ENCODE data around the gene HACD2. TPM values are rescaled to one million over a fixed set of nuclear protein-coding genes. Genes with fewer than 3 reads are reported as not detected.

Gene HACD2
- total RNA-seq, 1 experiment from 2014 or later, result 43.0 TPM

DNA sequence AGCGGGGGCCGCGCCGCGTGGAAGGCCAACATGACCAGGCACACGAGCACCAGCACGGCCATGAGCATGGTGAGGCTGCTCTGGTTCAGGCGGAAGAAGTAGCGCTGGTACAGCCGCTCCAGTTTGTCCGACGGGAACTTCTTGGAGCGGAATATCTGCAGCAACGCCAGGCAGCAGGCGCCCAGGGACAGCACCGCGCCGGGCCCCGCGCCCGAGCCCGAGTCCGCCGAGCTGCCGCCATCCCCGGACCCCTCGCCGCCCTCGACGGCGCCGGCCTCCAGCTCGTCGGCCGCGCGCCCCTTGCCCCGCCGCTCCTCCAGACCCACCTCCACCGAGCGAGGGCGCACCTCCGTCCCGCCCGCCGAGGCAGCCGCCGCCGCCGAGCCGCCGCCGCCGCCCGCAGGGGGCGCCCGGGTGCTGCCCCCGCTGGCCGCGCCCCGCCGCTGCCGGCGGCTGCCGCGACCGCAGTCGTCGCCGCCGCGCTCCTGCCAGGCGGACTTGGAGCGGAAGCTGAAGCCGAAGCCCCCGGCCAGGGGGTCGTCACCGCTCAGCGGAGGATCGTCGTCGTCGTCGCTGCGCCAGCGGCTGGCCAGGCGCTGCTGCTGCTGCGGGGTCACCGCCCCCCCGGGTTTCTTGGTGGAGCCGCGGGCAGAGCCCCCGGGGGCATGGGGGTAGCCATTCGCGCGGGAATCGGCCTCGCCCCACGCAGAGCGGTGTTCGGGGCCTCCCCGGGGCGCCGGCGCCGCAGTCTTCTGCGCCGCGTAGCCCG lies 136.9 kb downstream of the HACD2 start:
- ATAC-seq, result peak; percentile 92
- no peak for DNase-seq (ENCODE audit: low read depth, low spot score)
- Histone ChIP-seq H3K9me2 (ENCODE audit: insufficient read depth) (no peaks in the 10 kb centered on the region), H2AFZ (ENCODE audit: low read depth, low read length, poor library complexity, severe bottlenecking) (no peak overlapping the region), H3K4me1 (ENCODE audit: control insufficient read depth in 1 of 2, insufficient read depth in 2 of 2, low read length in 2 of 2) (peaks cover 0 to 6% of the 10 kb centered on the region in 2 experiments; a peak in 2 of 4 replicates), H3K4me2 (ENCODE audit: low read length) (peak overlapping the region; percentile 84), H3K27ac (ENCODE audit: low read depth, low read length) (peak overlapping the region; percentile 13; the same call in 1 of the 2 replicates), H4K20me1 (ENCODE audit: insufficient read depth) (no peaks in the 10 kb centered on the region), H3K9ac (ENCODE audit: low read length) (no peak overlapping the region; the same call in 1 of the 2 replicates), H3K36me3 (ENCODE audit: control insufficient read depth in 1 of 2, insufficient read depth in 2 of 2, low read length in 2 of 2) (no peaks in the 10 kb centered on the region), H3K4me3 (replicated peaks in 1 of 2; ENCODE audit: low read depth in 1 of 2, low read length in 2 of 2) (peak overlapping the region; percentile 27 to 52; a peak in 3 of 4 replicates), H3K79me2 (ENCODE audit: insufficient read depth, low read length) (no peaks in the 10 kb centered on the region), H3K9me3 (ENCODE audit: control insufficient read depth in 1 of 2, insufficient read depth in 1 of 2, low read depth in 1 of 2, low read length in 2 of 2) (no peaks in the 10 kb centered on the region), H3K27me3 (ENCODE audit: insufficient read depth, low read length) (peaks cover 6% of the 10 kb centered on the region)
- RAD21 ChIA-PET (ENCODE audit: low non-redundant PET in 1 of 2, low total read pairs in 2 of 2, uncharacterized antibody in 2 of 2, unreplicated experiment in 2 of 2), result no interaction called here
- BruUV-seq (replicated peaks), result no TSS peak
- intact Hi-C loops (cut with micrococcal nuclease), result no loop called here
- POLR2A ChIA-PET, result no interaction called here
- CTCF ChIA-PET, result interaction anchor here (0.6 to 1.7 kb wide), 3 partner anchors 12 to 113 kb away, joined by 3 to 5 read pairs (median 3); no protein-coding TSS in a partner anchor
- TF ChIP-seq POLR2A (IDR thresholded peaks at IDR 0.05; ENCODE audit: borderline replicate concordance, extremely low read depth, insufficient read depth, insufficient read length) (no peak), EZH2phosphoT487 (IDR thresholded peaks at IDR 0.05; ENCODE audit: borderline replicate concordance) (no peak), POLR2AphosphoS5 (IDR thresholded peaks at IDR 0.05; ENCODE audit: low read depth, low read length) (peak; percentile 42), SP1 (IDR thresholded peaks at IDR 0.05; ENCODE audit: low read depth) (no peak)
- TF ChIP-seq, protein P1, sequence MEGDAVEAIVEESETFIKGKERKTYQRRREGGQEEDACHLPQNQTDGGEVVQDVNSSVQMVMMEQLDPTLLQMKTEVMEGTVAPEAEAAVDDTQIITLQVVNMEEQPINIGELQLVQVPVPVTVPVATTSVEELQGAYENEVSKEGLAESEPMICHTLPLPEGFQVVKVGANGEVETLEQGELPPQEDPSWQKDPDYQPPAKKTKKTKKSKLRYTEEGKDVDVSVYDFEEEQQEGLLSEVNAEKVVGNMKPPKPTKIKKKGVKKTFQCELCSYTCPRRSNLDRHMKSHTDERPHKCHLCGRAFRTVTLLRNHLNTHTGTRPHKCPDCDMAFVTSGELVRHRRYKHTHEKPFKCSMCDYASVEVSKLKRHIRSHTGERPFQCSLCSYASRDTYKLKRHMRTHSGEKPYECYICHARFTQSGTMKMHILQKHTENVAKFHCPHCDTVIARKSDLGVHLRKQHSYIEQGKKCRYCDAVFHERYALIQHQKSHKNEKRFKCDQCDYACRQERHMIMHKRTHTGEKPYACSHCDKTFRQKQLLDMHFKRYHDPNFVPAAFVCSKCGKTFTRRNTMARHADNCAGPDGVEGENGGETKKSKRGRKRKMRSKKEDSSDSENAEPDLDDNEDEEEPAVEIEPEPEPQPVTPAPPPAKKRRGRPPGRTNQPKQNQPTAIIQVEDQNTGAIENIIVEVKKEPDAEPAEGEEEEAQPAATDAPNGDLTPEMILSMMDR (IDR thresholded peaks at IDR 0.05 in 2 of 3, conservative IDR thresholded peaks at IDR 0.05 in 1 of 3; ENCODE audit: borderline replicate concordance in 1 of 3, insufficient read depth in 1 of 3, low read depth in 2 of 3, low read length in 2 of 3), result peak in 2 of 3 experiments; percentile 13 to 50; a peak in 3 of 6 replicates

DNA sequence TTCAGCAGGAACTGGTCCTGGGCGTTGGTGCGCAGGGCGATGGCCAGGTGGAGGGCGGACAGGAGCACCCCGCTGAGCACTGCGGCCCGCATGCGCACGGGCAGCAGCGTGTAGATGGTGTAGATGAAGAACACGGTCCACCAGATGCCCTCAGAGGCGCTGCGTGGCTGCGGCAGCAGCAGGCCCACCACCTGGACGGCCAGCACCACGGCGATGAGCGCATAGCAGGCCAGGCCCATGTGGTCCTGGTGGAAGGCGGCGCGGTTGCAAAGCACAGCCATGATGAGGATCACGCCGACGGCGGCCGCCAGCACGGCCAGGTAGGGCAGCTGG lies 137.5 kb downstream of the HACD2 start:
- Histone ChIP-seq H3K27ac (ENCODE audit: low read depth, low read length) (no peak overlapping the region; the same call in 1 of the 2 replicates), H3K9me3 (ENCODE audit: control insufficient read depth in 1 of 2, insufficient read depth in 1 of 2, low read depth in 1 of 2, low read length in 2 of 2) (no peaks in the 10 kb centered on the region), H3K9ac (ENCODE audit: low read length) (no peak overlapping the region), H3K4me3 (replicated peaks in 1 of 2; ENCODE audit: low read depth in 1 of 2, low read length in 2 of 2) (no peak overlapping the region), H3K27me3 (ENCODE audit: insufficient read depth, low read length) (peaks cover 6% of the 10 kb centered on the region), H3K4me1 (ENCODE audit: control insufficient read depth in 1 of 2, insufficient read depth in 2 of 2, low read length in 2 of 2) (peaks cover 0 to 6% of the 10 kb centered on the region in 2 experiments; a peak in 2 of 4 replicates), H3K4me2 (ENCODE audit: low read length) (peak overlapping the region; percentile 28; the same call in 1 of the 2 replicates), H3K36me3 (ENCODE audit: control insufficient read depth in 1 of 2, insufficient read depth in 2 of 2, low read length in 2 of 2) (no peaks in the 10 kb centered on the region), H3K79me2 (ENCODE audit: insufficient read depth, low read length) (no peaks in the 10 kb centered on the region), H2AFZ (ENCODE audit: low read depth, low read length, poor library complexity, severe bottlenecking) (no peak overlapping the region), H4K20me1 (ENCODE audit: insufficient read depth) (no peaks in the 10 kb centered on the region), H3K9me2 (ENCODE audit: insufficient read depth) (no peaks in the 10 kb centered on the region)
- CTCF ChIA-PET, result interaction anchor here (0.6 to 1.7 kb wide), 3 partner anchors 11 to 114 kb away, joined by 3 to 5 read pairs (median 3); no protein-coding TSS in a partner anchor
- POLR2A ChIA-PET, result no interaction called here
- RAD21 ChIA-PET (ENCODE audit: low non-redundant PET in 1 of 2, low total read pairs in 2 of 2, uncharacterized antibody in 2 of 2, unreplicated experiment in 2 of 2), result no interaction called here
- BruUV-seq (replicated peaks), result no TSS peak
- ATAC-seq (peak; percentile 3; the same call in 1 of the 2 replicates), DNase-seq (ENCODE audit: low read depth, low spot score) (no peak)
- intact Hi-C loops (cut with micrococcal nuclease), result no loop called here
- TF ChIP-seq ELF1 (IDR thresholded peaks at IDR 0.05; ENCODE audit: borderline replicate concordance, low read depth), result no peak
- TF ChIP-seq SRF (IDR thresholded peaks at IDR 0.05; ENCODE audit: low read depth), result no peak
- TF ChIP-seq FOSL1 (IDR thresholded peaks at IDR 0.05; ENCODE audit: low read depth), result no peak
- TF ChIP-seq JUND (IDR thresholded peaks at IDR 0.05), result no peak
- TF ChIP-seq, protein P1 (IDR thresholded peaks at IDR 0.05 in 2 of 3, conservative IDR thresholded peaks at IDR 0.05 in 1 of 3; ENCODE audit: borderline replicate concordance in 1 of 3, insufficient read depth in 1 of 3, low read depth in 2 of 3, low read length in 2 of 3), result no peak
- TF ChIP-seq SP1 (IDR thresholded peaks at IDR 0.05; ENCODE audit: low read depth), result no peak
- no peak for TF ChIP-seq EZH2phosphoT487 (IDR thresholded peaks at IDR 0.05; ENCODE audit: borderline replicate concordance)
- TF ChIP-seq CBX3 (IDR thresholded peaks at IDR 0.05; ENCODE audit: low read depth), result no peak
- TF ChIP-seq, protein P2, sequence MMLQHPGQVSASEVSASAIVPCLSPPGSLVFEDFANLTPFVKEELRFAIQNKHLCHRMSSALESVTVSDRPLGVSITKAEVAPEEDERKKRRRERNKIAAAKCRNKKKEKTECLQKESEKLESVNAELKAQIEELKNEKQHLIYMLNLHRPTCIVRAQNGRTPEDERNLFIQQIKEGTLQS (IDR thresholded peaks at IDR 0.05), result no peak
- TF ChIP-seq, protein P3, sequence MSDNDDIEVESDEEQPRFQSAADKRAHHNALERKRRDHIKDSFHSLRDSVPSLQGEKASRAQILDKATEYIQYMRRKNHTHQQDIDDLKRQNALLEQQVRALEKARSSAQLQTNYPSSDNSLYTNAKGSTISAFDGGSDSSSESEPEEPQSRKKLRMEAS (IDR thresholded peaks at IDR 0.05), result no peak
- no peak for TF ChIP-seq POLR2A (IDR thresholded peaks at IDR 0.05; ENCODE audit: borderline replicate concordance, extremely low read depth, insufficient read depth, insufficient read length)
- no peak for TF ChIP-seq EGR1 (IDR thresholded peaks at IDR 0.05; ENCODE audit: low read depth)
- TF ChIP-seq YY1 (IDR thresholded peaks at IDR 0.05; ENCODE audit: extremely low read depth, insufficient replicate concordance, low read depth, low read length), result no peak

Measured in HCT116 (cell line).